Measurements from ENCODE around the gene KIAA1614.
"Not testable (repeated sequence)": the region's sequence is repeated elsewhere in the genome, so short reads cannot be mapped to it uniquely, and the experiment has no call there.

The KIAA1614 gene

GRCh38 chr1:180966312-180966711 is 53.6 kb downstream of the KIAA1614 start:
- DNase-seq, result no peak

GRCh38 chr1:180966744-180967536 is 54.2 kb downstream of the KIAA1614 start:
- DNase-seq, result no peak

- no peak for DNase-seq
Measured at GRCh38 chr1:180967558-180967957, 54.9 kb downstream of the KIAA1614 start.

- DNase-seq, result not testable (repeated sequence)
Measured at GRCh38 chr1:180968834-180969233, 56.1 kb downstream of the KIAA1614 start.

- no peak for DNase-seq
Measured at GRCh38 chr1:180969434-180969833, 56.7 kb downstream of the KIAA1614 start.

GRCh38 chr1:180970333-180971079 is 57.8 kb downstream of the KIAA1614 start:
- no peak for DNase-seq

GRCh38 chr1:180971273-180971997 is 58.7 kb downstream of the KIAA1614 start:
- no peak for DNase-seq

GRCh38 chr1:180973369-180973768 is 60.7 kb downstream of the KIAA1614 start:
- no peak for DNase-seq

- DNase-seq, result no peak
Measured at GRCh38 chr1:180974236-180974635, 61.5 kb downstream of the KIAA1614 start.

GRCh38 chr1:180975551-180975950 is 62.9 kb downstream of the KIAA1614 start:
- no peak for DNase-seq

GRCh38 chr1:180976191-180976590 is 63.5 kb downstream of the KIAA1614 start:
- DNase-seq, result no peak

GRCh38 chr1:180976732-180977357 is 64.1 kb downstream of the KIAA1614 start:
- DNase-seq, result no peak

- no peak for DNase-seq
Measured at GRCh38 chr1:180981596-180982387, 69.1 kb downstream of the KIAA1614 start.

GRCh38 chr1:180982422-180982821 is 69.7 kb downstream of the KIAA1614 start:
- DNase-seq, result no peak

GRCh38 chr1:180988253-180988752 is 75.6 kb downstream of the KIAA1614 start:
- DNase-seq, result no peak

GRCh38 chr1:180994262-180994661 is 81.6 kb downstream of the KIAA1614 start:
- no peak for DNase-seq

GRCh38 chr1:180997843-180998504 is 85.3 kb downstream of the KIAA1614 start:
- DNase-seq, result no peak
